Measurements from ENCODE around the gene HIGD1A.

HIGD1A gene

GRCh38 chr3:42799376-42799775 lies 4.9 kb downstream of the HIGD1A start:
- TF ChIP-seq ZNF274 (IDR thresholded peaks at IDR 0.05; ENCODE audit: low read depth, low read length): no peak
- H3K4me3 ChIP-seq (ENCODE audit: low read length): no peak overlapping the region

- TF ChIP-seq ZNF274 (IDR thresholded peaks at IDR 0.05; ENCODE audit: low read depth, low read length): no peak
- no peak overlapping the region for H3K4me3 ChIP-seq (ENCODE audit: low read length)
Observed at GRCh38 chr3:42796332-42796885, 7.9 kb downstream of the HIGD1A start.

GRCh38 chr3:42795621-42796181 lies 8.6 kb downstream of the HIGD1A start:
- no peak overlapping the region for H3K4me3 ChIP-seq (ENCODE audit: low read length)
- TF ChIP-seq ZNF274 (IDR thresholded peaks at IDR 0.05; ENCODE audit: low read depth, low read length): no peak

GRCh38 chr3:42790714-42791229 lies 13.5 kb downstream of the HIGD1A start:
- H3K4me3 ChIP-seq (ENCODE audit: low read length): no peak overlapping the region
- no peak for TF ChIP-seq ZNF274 (IDR thresholded peaks at IDR 0.05; ENCODE audit: low read depth, low read length)

- no peak for TF ChIP-seq ZNF274 (IDR thresholded peaks at IDR 0.05; ENCODE audit: low read depth, low read length)
- H3K4me3 ChIP-seq (ENCODE audit: low read length): no peak overlapping the region
Observed at GRCh38 chr3:42786631-42787030, 17.7 kb downstream of the HIGD1A start.

GRCh38 chr3:42786212-42786611 lies 18.1 kb downstream of the HIGD1A start:
- no peak for TF ChIP-seq ZNF274 (IDR thresholded peaks at IDR 0.05; ENCODE audit: low read depth, low read length)
- no peak overlapping the region for H3K4me3 ChIP-seq (ENCODE audit: low read length)

GRCh38 chr3:42780892-42781700 lies 23.2 kb downstream of the HIGD1A start:
- H3K4me3 ChIP-seq (ENCODE audit: low read length): no peak overlapping the region
- TF ChIP-seq ZNF274 (IDR thresholded peaks at IDR 0.05; ENCODE audit: low read depth, low read length): no peak

GRCh38 chr3:42780398-42780797 lies 23.9 kb downstream of the HIGD1A start:
- no peak overlapping the region for H3K4me3 ChIP-seq (ENCODE audit: low read length)
- no peak for TF ChIP-seq ZNF274 (IDR thresholded peaks at IDR 0.05; ENCODE audit: low read depth, low read length)

- no peak for TF ChIP-seq ZNF274 (IDR thresholded peaks at IDR 0.05; ENCODE audit: low read depth, low read length)
- H3K4me3 ChIP-seq (ENCODE audit: low read length): no peak overlapping the region
Observed at GRCh38 chr3:42778644-42779043, 25.6 kb downstream of the HIGD1A start.

- H3K4me3 ChIP-seq (ENCODE audit: low read length): peak overlapping the region; percentile 58
- TF ChIP-seq ZNF274 (IDR thresholded peaks at IDR 0.05; ENCODE audit: low read depth, low read length): no peak
Observed at GRCh38 chr3:42773409-42773751, 30.9 kb downstream of the HIGD1A start.

GRCh38 chr3:42772670-42773408 lies 31.5 kb downstream of the HIGD1A start, which contains the start of gene CCDC13:
CCDC13 (minus strand) TSS chr3:42773253; CDS start chr3:42758345, 14,908 bp downstream.
- no peak for TF ChIP-seq ZNF274 (IDR thresholded peaks at IDR 0.05; ENCODE audit: low read depth, low read length)
- H3K4me3 ChIP-seq (ENCODE audit: low read length): peak within 1 kb of the TSS; percentile 58

- no peak for TF ChIP-seq ZNF274 (IDR thresholded peaks at IDR 0.05; ENCODE audit: low read depth, low read length)
- no peak overlapping the region for H3K4me3 ChIP-seq (ENCODE audit: low read length)
Observed at GRCh38 chr3:42771271-42771670, 33.0 kb downstream of the HIGD1A start.

- TF ChIP-seq ZNF274 (IDR thresholded peaks at IDR 0.05; ENCODE audit: low read depth, low read length): no peak
- no peak overlapping the region for H3K4me3 ChIP-seq (ENCODE audit: low read length)
Observed at GRCh38 chr3:42769477-42770131, 34.7 kb downstream of the HIGD1A start.

All from GM08714 (cell line).